NCI-H2196 (cell line): ENCODE data around the gene CYS1.

Source experiments
- DNase-seq: peaks from one replicate; lab custom pipeline; 2025; ENCODE audit not compliant: unreplicated experiment; lab: John Stamatoyannopoulos, UW

The CYS1 gene

DNA sequence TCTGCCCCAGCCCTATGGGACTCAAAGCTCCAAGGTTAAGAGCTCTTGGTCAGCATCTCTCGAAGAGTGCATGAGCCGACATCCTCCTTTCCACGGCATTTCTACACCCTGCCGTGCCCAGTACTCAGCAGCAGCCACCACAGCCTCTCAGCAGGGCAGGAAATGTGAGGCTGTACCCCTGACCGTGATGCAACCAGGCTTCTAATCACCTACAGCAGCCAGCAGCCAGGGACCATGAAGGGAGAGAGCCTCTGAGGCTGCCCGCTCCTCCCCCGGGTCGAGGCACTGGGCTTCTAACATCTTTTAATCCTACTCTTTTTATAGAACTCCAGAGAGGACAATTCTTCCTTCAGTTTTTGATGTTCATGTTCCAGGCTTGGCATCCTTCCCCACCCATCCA is 6.5 kb downstream of the CYS1 start:
- no peak for DNase-seq

DNA sequence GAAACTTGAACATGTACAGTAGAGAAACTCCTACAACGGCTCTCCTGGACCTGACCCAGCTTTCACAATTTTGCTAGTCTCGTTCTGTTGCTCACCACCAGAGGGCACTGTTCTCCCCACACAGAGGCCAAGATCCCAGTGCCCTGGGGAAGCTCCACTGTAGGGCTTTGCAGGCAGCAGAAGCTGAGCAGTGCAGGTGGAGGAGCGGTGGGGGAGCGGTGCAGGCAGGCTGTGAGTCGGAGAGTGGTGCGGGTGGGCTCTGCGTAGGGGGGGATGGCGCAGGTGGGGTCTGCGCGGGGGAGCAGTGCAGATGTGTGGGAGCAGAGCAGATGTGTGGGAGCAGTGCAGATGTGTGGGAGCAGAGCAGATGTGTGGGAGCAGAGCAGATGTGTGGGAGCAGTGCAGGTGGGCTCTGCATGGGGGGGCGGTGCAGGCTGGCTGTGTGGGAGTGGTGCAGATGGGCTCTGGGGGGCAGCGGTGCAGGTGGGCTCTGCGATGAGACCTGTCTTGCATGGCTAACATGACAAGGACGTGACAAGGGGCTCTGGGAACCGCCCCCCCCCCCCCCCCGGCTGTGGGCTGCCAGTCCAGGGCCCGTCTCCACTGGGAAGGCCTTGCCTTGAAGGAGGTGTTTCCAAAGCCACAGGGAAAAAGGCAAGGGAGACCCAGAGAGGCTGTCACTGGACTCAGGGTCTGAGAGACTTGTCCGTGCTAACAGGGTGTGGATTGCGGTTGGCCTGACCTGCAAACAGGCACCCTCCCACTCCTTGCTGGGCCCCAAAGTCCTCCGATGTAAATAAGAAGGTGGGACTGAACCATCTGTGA is 7.3 kb downstream of the CYS1 start:
- peak; percentile 93 for DNase-seq

DNA sequence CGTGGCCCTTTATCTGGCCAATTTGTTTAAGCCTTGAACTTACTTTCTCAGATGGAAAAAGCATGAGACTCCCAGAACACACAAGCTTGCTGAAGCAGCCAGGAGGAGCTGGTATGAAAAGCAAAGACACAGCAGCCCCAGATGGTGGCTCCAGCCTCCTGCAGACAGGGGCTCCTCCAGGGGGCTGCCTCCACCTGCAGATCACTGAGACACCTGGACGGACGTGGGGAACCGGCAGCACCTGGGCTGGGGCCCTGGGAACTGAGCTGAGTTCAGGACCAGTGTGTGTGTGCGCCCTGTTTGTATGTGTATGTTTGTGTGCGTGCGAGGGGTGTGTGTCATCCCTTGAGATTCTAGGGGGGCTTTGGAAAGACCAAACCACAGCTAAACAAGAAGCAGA is 8.6 kb downstream of the CYS1 start:
- no peak for DNase-seq

DNA sequence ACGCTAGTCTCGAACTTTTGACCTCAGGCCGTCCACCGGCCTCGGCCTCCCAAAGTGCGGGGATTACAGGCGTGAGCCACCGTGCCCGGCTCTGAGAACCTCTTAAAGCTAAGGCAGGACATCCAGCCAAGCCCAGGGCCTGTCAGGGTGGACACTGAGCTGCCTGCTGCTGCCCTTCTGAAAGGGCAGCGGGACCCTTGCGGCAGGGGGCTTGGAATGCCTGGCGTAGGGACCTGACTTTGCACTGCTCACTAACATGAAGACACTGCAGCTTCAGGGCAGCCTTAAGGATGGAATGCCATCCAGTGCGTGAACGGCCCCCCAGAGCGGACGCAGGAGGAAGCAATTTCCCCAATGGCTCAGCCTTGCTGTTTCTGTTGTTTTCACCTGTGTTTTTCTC is 9.0 kb downstream of the CYS1 start:
- DNase-seq = no peak

- DNase-seq = no peak
Measured at GRCh38 chr2:10067881-10068280, 12.3 kb downstream of the CYS1 start.

- DNase-seq = no peak
Measured at GRCh38 chr2:10067330-10067729, 12.9 kb downstream of the CYS1 start.

GRCh38 chr2:10065773-10066055 is 14.5 kb downstream of the CYS1 start:
- no peak for DNase-seq

DNA sequence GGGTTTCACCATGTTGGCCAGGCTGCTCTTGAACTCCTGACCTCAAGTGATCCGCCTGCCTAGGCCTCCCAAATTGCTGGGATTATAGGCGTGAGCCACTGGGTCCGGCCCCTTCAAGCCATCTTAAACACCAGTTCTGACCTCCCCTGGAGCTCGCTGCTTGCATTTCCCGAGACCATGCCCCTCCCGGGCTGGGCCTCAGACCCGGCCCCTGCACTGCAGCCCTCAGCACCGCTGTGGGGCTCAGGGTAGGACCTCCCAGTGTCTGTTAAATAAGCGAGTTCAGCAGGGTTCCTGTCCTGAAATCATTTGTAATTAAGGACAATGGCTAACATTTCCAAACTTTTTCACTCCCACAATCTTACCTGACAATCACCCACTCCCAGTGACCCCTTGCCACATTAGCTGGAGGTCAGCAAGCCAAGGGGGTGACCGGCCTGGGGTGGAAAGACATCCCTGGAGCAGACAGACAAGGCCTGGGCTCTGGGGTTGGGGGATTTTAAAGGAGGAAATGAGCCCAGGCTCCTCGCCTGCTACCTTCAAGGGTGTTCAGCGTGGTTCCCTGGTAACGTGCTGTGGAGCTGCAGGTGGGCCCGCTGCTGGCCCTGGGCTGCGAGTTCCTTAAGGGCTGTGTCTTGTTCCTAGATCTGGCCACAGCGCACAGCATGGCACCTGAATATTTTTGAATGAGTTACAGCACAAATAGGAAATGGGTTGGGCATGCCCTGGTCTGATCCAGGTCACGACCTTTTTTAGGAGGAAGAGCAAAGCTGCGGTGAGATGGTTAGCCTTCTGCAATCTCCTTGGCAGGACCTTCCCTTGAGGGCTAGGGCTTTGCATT is 15.1 kb downstream of the CYS1 start:
- DNase-seq = no peak

GRCh38 chr2:10063566-10063965 is 16.6 kb downstream of the CYS1 start:
- DNase-seq = no peak

DNA sequence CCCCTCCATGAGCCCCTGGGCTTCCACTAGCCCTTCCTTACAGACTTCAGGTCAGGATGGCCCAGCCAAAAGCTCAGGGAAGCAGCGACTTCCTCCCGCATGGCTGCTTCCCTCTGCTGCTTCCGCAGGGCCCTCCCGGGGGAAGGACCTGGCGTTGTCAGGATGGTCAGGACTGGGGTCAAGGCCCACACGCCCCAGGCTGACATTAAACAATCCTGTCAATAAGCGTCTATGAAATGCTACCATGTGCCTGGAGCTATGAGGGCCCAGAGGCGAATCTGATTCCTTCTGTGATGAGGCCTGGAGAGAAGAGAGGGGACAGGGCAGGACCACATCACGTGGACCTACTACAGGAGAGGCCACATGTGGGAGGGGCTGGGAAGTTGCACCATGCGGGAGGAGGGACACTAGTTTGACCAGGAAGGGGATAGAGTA is 17.3 kb downstream of the CYS1 start:
- no peak for DNase-seq

GRCh38 chr2:10061221-10061925 is 18.8 kb downstream of the CYS1 start:
- no peak for DNase-seq

GRCh38 chr2:10059552-10060335 is 20.5 kb downstream of the CYS1 start:
- DNase-seq = no peak

DNA sequence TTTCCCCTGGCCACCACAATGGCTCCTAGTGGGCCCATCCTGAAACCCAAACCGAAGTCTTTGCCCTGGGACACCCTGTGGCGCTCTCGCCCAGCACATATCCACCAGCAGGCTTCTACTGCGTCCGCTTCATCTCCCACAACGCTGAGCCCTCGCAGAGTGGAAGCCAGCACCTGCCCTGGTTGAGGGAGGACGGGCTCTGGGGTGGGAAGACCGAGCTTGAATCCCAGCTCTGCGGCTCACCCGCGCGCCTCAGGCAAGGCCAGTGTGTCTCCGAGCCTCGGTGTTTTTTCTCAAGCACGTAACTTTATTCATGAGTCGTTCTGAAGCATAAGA is 21.2 kb downstream of the CYS1 start:
- DNase-seq = no peak

- DNase-seq = no peak
Measured at GRCh38 chr2:10058251-10059015, 21.8 kb downstream of the CYS1 start.

DNA sequence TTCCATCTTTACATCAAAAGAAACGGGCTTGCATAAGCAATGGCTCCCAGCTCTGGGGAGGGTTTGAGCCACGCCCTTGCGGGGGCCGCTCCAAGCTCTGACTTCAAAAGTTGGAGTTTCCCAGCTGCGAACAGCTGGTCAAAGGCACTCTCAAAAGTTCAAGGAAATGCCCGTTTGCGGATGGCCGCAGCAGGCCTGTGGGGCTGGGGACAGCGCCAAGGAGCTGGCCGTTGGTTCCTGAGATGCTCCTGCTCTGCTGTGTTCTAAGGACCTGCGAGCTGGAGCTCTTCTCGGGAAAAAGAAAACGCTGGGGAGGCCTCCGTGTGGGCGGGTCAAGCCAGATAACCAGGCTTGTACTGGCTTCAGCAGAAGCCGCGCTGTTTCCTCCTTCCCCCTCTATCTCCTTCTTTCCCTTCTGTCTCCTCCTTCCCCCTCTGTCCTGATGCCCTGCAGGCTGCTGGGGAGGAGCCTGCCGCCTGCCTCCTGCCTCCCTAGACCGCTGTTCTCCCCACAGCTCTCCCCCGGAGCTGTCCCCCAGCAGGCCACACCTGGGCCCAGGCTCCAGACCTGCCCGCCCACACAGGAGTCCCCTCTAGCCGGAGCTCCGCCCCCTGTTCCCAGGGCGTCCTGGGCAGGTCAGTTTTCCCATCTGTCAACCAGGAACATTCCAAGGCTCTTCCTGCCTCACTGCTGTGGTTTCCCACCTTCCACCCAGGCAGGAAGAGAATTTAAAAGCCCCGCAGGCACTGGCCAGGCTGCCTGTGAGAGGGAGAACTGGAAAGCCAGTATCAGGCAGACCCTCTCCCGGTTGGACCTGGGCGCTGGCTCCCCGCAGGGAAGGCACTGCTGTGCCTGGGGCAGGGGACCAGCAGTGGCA is 22.7 kb downstream of the CYS1 start:
- no peak for DNase-seq

DNA sequence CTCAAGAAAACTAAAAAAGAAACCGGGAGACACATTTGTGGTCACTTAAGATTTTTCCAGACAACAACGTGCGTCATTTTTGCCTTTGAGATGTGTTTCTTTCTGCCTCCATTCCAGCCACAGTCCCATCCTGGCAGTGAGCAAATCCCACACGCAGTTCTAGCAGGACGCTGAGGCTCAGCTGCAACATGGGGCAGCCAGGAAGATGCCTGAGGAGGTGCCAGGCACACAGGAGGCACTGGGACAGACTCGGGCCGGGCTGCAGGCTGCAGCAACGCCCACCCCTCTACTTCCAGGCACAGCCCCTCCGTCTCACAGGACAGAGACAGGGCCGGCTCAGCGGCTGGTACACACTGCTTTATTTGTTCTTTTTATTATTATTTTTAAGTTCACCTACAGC is 23.8 kb downstream of the CYS1 start:
- DNase-seq = no peak

GRCh38 chr2:10054976-10055375 is 25.2 kb downstream of the CYS1 start:
- no peak for DNase-seq

- DNase-seq = no peak
Measured at GRCh38 chr2:10054424-10054823, 25.8 kb downstream of the CYS1 start.

GRCh38 chr2:10053351-10053750 is 26.9 kb downstream of the CYS1 start:
- DNase-seq = peak; percentile 44

DNA sequence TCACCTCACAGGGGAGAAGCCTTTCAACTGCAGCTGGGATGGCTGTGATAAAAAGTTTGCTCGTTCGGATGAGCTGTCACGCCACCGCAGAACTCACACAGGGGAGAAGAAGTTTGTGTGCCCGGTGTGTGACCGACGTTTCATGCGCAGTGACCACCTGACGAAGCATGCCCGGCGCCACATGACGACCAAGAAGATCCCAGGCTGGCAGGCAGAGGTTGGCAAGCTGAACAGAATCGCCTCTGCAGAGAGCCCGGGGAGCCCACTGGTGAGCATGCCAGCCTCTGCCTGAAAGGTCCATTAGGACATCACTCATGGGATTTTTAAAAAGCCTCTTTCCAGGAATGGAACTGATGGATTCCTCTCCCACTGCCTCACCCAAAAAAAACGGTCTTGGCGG is 28.0 kb downstream of the CYS1 start:
- DNase-seq = no peak
